ENCODE measurements around the gene LTBP1. TPM values are rescaled to one million over a fixed set of nuclear protein-coding genes. Genes with fewer than 3 reads are reported as not detected.

The LTBP1 gene
- polyA plus RNA-seq, 1 donor (not counting 4 experiments of a cell fraction or from before 2014, with no cell fraction given): 9.2 TPM

GRCh38 chr2:33047939-33048338 is 101.2 kb downstream of the LTBP1 start:
- no peaks in the 10 kb centered on the region for H3K27me3 ChIP-seq (ENCODE audit: control insufficient read depth, extremely low read depth, insufficient read depth, low read length)
- DNase-seq (ENCODE audit: low read depth, low spot score) (no peak), FAIRE-seq (no peak)
- no peak overlapping the region for H3K9ac ChIP-seq (ENCODE audit: control insufficient read depth, extremely low read depth, insufficient read depth, low read length)
- no peaks in the 10 kb centered on the region for H4K20me1 ChIP-seq (ENCODE audit: control insufficient read depth, extremely low read depth, insufficient read depth, low read length)
- no peaks in the 10 kb centered on the region for H3K79me2 ChIP-seq (ENCODE audit: control insufficient read depth, insufficient read depth, low read length)
- no peak for TF ChIP-seq CTCF (optimal IDR thresholded peaks at IDR 0.05 in 1 of 3, IDR thresholded peaks at IDR 0.05 in 1 of 3, conservative IDR thresholded peaks at IDR 0.05 in 1 of 3; ENCODE audit: extremely low read depth in 1 of 3, insufficient read depth in 2 of 3, low read length in 3 of 3)
- no peak for TF ChIP-seq EZH2 (IDR thresholded peaks at IDR 0.05; ENCODE audit: low read length)
- dilution Hi-C loops (cut with MboI; ENCODE audit: extremely low pct_ligation_motif_present, low sequenced_read_pairs): no loop called here
- H3K4me2 ChIP-seq (ENCODE audit: control insufficient read depth, extremely low read depth, insufficient read depth, low read depth, low read length): no peak overlapping the region
- no peaks in the 10 kb centered on the region for H3K4me1 ChIP-seq (ENCODE audit: control insufficient read depth, extremely low read depth, insufficient read depth, low read length)
- H3K9me1 ChIP-seq (ENCODE audit: control insufficient read depth, extremely low read depth, insufficient read depth, low read length): no peaks in the 10 kb centered on the region
- no peaks in the 10 kb centered on the region for H3K36me3 ChIP-seq (ENCODE audit: control insufficient read depth in 2 of 2, extremely low read depth in 1 of 2, insufficient read depth in 2 of 2, low read length in 2 of 2)
- H2AFZ ChIP-seq (ENCODE audit: control insufficient read depth, low read length): peak overlapping the region; percentile 2
- H3K27ac ChIP-seq (ENCODE audit: control insufficient read depth, insufficient read depth, low read length): no peak overlapping the region
- no peaks in the 10 kb centered on the region for H3K9me3 ChIP-seq (ENCODE audit: control insufficient read depth, low read depth, low read length)
- no peak overlapping the region for H3K4me3 ChIP-seq (ENCODE audit: control insufficient read depth in 2 of 3, extremely low read depth in 1 of 3, insufficient read depth in 2 of 3, low read depth in 1 of 3, low read length in 3 of 3)

GRCh38 chr2:33051586-33052360 is 105.0 kb downstream of the LTBP1 start:
- no peak for TF ChIP-seq CTCF (optimal IDR thresholded peaks at IDR 0.05 in 1 of 3, IDR thresholded peaks at IDR 0.05 in 1 of 3, conservative IDR thresholded peaks at IDR 0.05 in 1 of 3; ENCODE audit: extremely low read depth in 1 of 3, insufficient read depth in 2 of 3, low read length in 3 of 3)
- no peak for TF ChIP-seq EZH2 (IDR thresholded peaks at IDR 0.05; ENCODE audit: low read length)
- Histone ChIP-seq H3K4me1 (ENCODE audit: control insufficient read depth, extremely low read depth, insufficient read depth, low read length) (no peaks in the 10 kb centered on the region), H2AFZ (ENCODE audit: control insufficient read depth, low read length) (no peak overlapping the region), H3K9me1 (ENCODE audit: control insufficient read depth, extremely low read depth, insufficient read depth, low read length) (no peaks in the 10 kb centered on the region), H3K4me3 (ENCODE audit: control insufficient read depth in 2 of 3, extremely low read depth in 1 of 3, insufficient read depth in 2 of 3, low read depth in 1 of 3, low read length in 3 of 3) (no peak overlapping the region), H3K4me2 (ENCODE audit: control insufficient read depth, extremely low read depth, insufficient read depth, low read depth, low read length) (no peak overlapping the region), H4K20me1 (ENCODE audit: control insufficient read depth, extremely low read depth, insufficient read depth, low read length) (no peaks in the 10 kb centered on the region), H3K27ac (ENCODE audit: control insufficient read depth, insufficient read depth, low read length) (no peak overlapping the region), H3K9me3 (ENCODE audit: control insufficient read depth, low read depth, low read length) (no peaks in the 10 kb centered on the region), H3K79me2 (ENCODE audit: control insufficient read depth, insufficient read depth, low read length) (no peaks in the 10 kb centered on the region), H3K27me3 (ENCODE audit: control insufficient read depth, extremely low read depth, insufficient read depth, low read length) (no peaks in the 10 kb centered on the region), H3K36me3 (ENCODE audit: control insufficient read depth in 2 of 2, extremely low read depth in 1 of 2, insufficient read depth in 2 of 2, low read length in 2 of 2) (no peaks in the 10 kb centered on the region), H3K9ac (ENCODE audit: control insufficient read depth, extremely low read depth, insufficient read depth, low read length) (no peak overlapping the region)
- dilution Hi-C loops (cut with MboI; ENCODE audit: extremely low pct_ligation_motif_present, low sequenced_read_pairs): no loop called here
- FAIRE-seq (no peak), DNase-seq (ENCODE audit: low read depth, low spot score) (no peak)

Data from keratinocyte (primary cell).